NCI-H748 treated with DMSO at 0.1 percent for 48 hours (cell line): ENCODE measurements around the gene CSMD2.

Experiments
- DNase-seq: peaks from one replicate; lab custom pipeline; 2025; lab: John Stamatoyannopoulos, UW

The CSMD2 gene

GRCh38 chr1:33854091-33854490, 310.9 kb downstream of the CSMD2 start:
- no peak for DNase-seq

GRCh38 chr1:33853431-33853830, 311.6 kb downstream of the CSMD2 start:
- DNase-seq = no peak

GRCh38 chr1:33852711-33853110, 312.3 kb downstream of the CSMD2 start:
- no peak for DNase-seq

GRCh38 chr1:33850481-33850880, 314.5 kb downstream of the CSMD2 start:
- no peak for DNase-seq

GRCh38 chr1:33849211-33849610, 315.8 kb downstream of the CSMD2 start:
- DNase-seq = no peak

GRCh38 chr1:33848205-33848937, 316.7 kb downstream of the CSMD2 start:
- DNase-seq = no peak

- no peak for DNase-seq
Measured at GRCh38 chr1:33846861-33847260, 318.2 kb downstream of the CSMD2 start.

- no peak for DNase-seq
Measured at GRCh38 chr1:33844166-33844565, 320.9 kb downstream of the CSMD2 start.

- no peak for DNase-seq
Measured at GRCh38 chr1:33842348-33842747, 322.7 kb downstream of the CSMD2 start.

- no peak for DNase-seq
Measured at GRCh38 chr1:33841494-33841893, 323.5 kb downstream of the CSMD2 start.

GRCh38 chr1:33837635-33838034, 327.4 kb downstream of the CSMD2 start:
- DNase-seq = no peak

GRCh38 chr1:33836911-33837310, 328.1 kb downstream of the CSMD2 start:
- no peak for DNase-seq

GRCh38 chr1:33828654-33829053, 336.4 kb downstream of the CSMD2 start:
- no peak for DNase-seq

- no peak for DNase-seq
Measured at GRCh38 chr1:33828059-33828458, 337.0 kb downstream of the CSMD2 start.

GRCh38 chr1:33826711-33827110, 338.3 kb downstream of the CSMD2 start:
- no peak for DNase-seq

- no peak for DNase-seq
Measured at GRCh38 chr1:33826311-33826710, 338.7 kb downstream of the CSMD2 start.

GRCh38 chr1:33825506-33825905, 339.5 kb downstream of the CSMD2 start:
- no peak for DNase-seq

- DNase-seq = no peak
Measured at GRCh38 chr1:33824971-33825370, 340.1 kb downstream of the CSMD2 start.

- DNase-seq = no peak
Measured at GRCh38 chr1:33824321-33824720, 340.7 kb downstream of the CSMD2 start.

GRCh38 chr1:33823830-33824229, 341.2 kb downstream of the CSMD2 start:
- no peak for DNase-seq

- no peak for DNase-seq
Measured at GRCh38 chr1:33823401-33823800, 341.6 kb downstream of the CSMD2 start.

GRCh38 chr1:33822396-33822795, 342.6 kb downstream of the CSMD2 start:
- no peak for DNase-seq

GRCh38 chr1:33821291-33821690, 343.7 kb downstream of the CSMD2 start:
- no peak for DNase-seq

- no peak for DNase-seq
Measured at GRCh38 chr1:33820804-33821203, 344.2 kb downstream of the CSMD2 start.
